HG02798 (cell line): ENCODE measurements around the gene TEKT2.

ENCODE experiments used
- ATAC-seq: cut with Tn5 transposase; IDR thresholded peaks from one replicate; pipeline ENCODE4 v1.9.1; 2021; ENCODE audit warnings: mild to moderate bottlenecking; ENCODE audit not compliant: unreplicated experiment, poor library complexity

The TEKT2 gene, protein sequence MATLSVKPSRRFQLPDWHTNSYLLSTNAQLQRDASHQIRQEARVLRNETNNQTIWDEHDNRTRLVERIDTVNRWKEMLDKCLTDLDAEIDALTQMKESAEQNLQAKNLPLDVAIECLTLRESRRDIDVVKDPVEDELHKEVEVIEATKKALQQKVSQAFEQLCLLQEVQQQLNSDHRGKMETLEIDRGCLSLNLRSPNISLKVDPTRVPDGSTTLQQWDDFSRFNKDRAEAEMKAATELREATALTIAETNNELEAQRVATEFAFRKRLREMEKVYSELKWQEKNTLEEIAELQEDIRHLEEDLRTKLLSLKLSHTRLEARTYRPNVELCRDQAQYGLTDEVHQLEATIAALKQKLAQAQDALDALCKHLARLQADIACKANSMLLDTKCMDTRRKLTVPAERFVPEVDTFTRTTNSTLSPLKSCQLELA

DNA sequence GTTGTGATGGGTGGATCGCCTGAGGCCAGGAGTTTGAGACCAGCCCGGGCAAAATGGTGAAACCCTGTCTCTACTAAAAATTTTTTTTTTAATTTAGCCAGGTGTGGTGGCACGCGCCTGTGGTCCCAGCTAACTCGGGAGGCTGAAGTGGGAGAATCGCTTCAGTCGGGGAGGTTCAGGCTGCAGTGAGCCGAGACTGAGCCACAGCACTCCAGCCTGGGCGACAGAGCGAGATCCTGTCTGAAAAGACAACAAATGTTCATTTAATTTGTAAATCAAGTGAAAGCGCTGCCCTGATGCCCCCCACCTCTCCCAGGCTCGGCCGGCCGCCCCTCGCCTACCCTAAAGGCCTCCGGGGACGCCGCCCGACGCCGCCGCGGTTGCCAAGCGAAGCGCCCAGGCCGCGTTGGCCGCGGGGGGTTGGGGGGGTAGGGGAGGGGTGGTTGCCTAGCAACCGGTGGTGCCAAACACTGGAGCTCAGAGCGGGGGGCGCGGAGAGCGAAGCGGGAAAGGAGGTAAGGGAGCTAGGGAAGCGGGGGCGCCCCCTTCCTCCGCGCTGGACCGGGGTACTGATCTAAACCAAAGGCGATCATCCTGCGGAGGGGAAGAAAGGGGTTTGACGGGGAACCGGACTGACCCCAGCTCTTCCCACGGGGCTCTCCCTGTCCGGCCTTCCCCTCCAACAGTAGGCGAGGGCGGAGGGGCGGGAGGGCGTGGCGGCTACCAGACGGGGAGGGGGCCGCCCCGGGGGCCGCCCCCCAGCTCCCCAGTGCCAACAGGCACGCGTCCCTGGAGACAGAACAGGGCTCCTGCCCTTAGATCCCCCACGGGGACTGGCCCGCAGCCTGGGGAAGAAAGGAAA is at the start of gene TEKT2:
Gene TEKT2 (plus strand): TSS at position 460 of the 862 bp plus-strand sequence. CDS start 828 bp downstream, outside the sequence.
- no peak for ATAC-seq

DNA sequence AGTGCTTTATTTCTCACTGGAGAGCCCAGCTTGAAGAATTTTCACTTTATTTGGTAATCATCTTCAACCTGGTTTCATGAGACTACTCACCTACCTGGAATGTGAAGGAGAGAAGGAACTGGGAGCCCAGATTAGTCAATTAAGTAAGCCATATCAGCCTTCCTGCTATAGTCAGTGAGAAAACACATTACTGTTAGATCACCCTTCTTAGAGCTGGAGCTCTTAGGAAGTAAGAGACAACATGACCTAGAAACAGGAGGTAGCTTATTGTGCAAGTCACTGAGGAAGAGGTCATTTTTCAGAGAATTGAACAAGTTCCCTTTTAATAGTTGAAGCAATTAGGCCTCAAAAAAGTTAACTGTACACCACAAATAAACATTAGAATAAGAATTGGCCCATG is 49.2 kb upstream of the TEKT2 start:
- no peak for ATAC-seq

DNA sequence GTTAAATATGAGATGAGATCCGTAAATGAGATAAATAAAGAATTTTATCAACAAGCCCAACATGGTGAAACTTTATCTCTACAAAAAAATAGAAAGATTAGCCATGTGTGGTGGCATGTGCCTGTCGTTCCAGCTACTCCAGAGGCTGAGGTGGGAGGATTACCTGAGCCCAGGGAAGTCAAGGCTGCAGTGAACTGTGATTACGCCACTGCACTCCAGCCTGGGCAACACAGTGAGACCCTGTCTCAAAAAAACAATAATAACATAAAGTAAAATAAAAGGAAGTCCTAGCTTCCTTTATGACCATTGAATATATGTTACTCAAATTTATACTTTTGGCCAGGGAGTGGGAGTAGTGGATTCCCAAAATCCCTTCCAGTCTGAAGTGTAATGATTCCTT is 48.7 kb upstream of the TEKT2 start:
- no peak for ATAC-seq

DNA sequence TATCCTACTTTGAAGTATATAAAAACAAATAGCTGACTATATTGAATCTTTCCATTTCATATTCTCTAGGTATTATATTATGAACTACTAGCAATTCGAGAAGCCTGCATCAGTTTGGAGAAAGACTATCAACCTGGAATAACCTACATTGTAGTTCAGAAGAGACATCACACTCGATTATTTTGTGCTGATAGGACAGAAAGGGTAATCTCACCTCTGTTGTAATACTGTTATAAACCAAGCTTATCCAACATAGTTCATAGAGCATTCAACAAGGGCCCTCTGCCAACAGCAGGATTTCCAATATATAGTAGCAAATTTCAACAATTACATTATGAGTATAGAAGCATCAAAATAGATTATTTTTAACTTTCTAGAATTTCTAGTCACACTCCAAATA is 43.7 kb upstream of the TEKT2 start:
- ATAC-seq = no peak

DNA sequence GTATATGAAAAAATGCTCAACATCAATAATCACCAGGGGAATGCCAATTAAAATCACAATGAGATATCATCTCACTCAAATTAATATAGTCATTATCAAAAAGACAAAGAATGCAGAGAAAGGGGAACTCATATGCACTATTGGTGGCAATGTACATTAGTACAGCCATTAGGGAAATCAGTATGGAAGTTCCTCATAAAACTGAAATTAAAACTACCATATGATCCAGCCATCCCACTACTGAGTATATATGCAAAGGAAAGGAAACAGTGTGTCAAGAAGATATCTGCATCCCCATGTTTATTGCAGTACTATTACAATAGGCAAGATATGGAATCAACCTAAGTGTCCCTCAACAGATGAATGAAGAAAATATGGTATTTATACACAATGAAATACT is 32.1 kb upstream of the TEKT2 start:
- ATAC-seq = no peak

DNA sequence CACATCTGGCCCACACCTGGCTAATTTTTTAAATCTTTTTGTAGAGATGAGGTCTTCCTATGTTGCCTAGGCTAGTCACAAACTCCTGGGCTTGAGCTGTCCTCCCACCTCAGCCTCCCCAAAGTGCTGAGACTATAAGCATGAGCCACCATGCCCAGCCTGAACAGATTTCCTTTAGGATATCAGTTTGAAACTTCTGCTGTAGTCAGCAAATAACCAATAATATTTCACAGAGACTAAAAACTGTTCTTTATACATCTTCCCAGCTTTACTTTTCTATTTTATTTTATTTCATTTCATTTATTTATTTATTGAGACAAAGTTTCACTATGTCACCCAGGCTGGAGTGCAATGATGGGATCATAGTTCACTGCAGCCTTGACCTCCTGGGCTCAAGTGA is 29.9 kb upstream of the TEKT2 start:
- ATAC-seq = no peak

DNA sequence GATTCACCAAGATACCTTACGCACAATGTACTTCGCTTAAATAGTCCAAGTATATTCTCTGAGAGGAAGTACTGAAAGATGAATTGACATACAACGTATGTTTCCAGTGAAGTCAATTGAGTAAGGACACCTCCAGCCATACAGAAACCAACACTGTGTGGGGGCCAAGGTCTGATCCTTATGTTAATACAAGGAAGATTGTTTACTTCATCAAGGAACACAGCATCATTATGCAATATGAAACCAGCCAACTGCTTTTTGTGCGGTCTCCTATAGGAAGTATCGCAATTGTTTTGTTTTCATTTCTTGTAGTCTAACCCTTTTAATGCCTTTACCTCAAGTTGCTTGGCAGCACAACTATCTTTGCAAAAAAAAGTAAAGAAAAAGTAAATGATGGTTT is 28.2 kb upstream of the TEKT2 start:
- ATAC-seq = no peak

DNA sequence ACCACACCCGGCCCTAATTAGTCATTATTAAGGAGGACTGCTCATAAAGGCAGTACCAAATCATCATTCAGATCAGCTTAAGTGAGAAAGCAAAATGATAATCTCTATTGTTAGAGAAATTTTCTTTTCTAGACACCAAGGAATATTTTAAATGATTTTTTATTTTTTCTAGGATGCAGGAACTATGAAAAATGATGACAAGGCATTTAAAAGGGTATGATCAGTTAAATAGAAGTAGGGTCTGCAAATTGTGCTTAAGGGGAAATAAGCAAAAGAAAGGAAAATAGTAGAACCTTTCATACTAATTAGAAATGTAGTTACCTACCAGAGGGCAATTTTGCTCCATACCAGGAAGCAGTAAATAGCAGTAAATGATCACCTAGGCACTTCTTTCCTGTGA is 21.6 kb upstream of the TEKT2 start:
- ATAC-seq = no peak

DNA sequence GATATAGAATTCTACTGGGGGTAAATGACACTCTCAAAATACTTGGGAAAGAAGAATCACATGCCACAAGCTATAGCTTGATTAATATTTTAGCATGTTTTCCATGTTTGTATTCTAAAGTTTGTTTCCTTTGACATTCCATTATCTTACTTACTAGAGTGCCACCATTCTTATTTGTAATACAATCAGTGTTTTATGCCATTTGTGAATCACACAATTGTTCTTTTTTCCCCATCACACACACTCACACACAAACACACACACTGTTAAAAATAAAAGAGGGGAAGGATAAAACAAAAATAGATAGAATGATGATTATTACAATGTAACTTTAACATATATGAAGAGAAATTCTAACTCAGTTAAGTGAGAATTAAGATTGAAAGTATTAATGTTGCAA is 16.0 kb upstream of the TEKT2 start:
- ATAC-seq = no peak

DNA sequence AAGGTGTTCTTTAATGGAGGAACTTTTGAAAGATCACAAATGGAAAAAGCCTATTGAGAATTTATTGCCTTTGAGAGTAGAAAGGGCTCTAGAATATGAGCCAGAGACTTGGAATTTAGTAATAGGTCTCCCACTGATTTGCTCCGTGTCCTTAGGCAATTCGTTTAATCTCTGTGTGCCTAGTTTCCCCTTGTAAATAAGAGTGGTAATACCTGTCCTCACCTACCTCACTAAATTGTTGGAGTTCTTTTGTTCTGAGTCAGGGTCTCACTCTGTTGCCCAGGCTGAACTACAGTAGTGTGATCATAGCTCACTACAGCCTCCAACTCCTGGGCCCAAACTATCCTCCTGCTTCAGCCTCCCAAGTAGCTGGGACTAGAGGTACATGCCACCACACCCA is 15.0 kb upstream of the TEKT2 start:
- no peak for ATAC-seq

DNA sequence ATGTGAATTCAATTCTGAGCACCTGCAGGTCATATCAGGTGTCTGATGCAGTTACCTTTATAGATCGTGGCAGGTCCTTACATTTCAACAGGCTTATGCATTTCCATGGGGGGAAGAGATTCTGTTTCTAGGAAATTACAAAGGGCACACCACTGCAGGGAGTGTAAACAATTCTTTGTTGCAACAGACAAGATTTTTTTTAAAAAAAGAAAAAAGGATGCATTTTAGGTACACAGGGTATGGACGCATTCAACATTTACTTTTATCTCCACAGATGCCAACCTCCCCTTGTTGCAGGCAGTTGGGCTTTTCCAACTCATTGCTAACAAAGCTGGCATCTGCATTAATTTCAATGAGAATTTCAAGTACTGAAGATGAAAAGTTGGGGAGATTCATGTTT is 13.5 kb upstream of the TEKT2 start:
- ATAC-seq = no peak

DNA sequence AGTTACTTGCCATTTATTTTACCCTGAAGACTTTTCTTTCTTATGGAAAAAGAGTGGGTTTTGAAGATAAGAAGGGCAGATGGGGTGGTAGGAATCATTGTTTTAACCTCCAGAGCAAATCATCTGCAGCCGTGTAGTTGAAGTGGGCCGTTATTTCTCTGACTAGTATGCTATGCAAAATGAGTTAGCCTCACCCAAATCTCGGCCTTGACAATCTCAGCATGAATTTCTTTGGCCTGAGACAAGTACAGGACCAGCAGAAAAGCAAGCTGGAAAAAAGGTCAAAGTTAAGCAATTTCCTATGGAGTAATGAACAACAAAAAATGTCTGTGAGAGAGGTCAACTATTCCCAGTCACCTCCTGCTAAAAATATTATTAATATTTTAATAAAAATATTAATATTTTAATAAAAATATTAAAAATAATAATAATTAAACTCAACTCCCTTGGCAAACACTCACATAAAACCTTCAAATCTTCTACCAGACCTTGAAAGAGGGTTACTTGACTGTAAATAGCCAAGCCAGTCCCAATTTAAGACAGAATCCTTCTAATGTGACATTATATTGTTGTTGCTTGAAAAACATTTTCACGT is 6.8 kb upstream of the TEKT2 start:
- ATAC-seq = no peak

DNA sequence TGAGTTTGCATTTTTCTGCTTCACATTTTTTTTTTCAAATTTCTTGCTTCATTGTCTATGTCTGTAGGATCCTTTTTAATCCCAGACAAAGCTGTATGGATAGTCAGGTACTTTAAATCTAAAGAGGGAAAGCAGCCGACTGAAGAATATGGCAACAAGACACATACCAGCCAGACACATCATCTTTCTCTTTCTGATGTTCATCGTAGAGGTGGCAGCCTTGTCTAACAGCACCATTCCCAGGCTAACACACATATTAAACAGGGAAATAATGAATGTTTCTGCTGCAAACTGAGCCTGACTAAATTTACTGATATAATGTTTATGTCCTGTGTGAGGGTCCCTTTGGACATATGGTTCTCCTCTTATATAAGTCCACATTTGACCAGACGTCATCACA is 3.7 kb upstream of the TEKT2 start:
- ATAC-seq = no peak

DNA sequence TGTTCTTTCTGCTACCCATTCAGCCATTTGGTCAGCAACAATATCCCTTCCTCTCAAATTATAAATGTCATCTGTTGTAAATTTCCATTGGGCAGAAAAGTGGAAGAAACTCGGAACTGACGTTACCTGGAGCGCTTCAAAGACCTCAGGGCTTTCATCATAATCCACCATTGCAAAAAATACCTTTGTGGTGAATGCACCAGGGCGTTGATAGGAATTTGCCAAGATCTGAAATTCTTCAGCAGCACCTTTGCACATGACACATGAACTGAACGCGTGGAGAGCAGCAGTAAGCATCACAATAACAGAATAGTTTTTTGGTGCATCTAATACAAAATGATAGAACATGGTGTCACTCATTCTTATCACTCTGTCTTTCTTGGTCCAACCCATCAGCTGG is 3.1 kb upstream of the TEKT2 start:
- ATAC-seq = no peak

DNA sequence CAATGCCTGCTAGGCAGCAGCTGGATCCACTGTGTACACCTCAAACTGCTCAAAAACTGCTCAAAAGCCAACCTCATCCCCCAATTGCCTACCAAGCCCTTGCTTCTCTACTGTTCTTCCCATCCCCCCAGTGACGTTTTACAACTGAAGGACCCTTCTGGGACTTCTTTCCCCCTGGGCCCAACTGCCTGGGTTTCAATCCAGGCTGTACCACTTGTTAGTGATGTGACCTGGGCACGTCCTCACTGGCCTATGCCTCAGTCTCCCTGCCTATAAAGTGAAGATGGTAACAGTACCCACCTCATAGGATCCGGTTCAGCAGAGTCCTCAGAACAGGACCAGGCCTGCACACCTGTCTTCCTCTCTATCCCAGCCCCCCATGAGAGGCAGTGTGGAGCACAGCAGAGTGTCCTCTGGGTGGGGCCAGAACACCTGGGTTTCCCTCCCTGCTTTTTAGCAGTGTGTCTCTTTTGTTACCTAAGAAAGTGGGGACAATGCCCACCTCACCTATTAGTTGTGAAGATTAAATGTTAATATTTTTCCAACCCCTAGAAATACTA is 1.9 kb upstream of the TEKT2 start:
- ATAC-seq = no peak

DNA sequence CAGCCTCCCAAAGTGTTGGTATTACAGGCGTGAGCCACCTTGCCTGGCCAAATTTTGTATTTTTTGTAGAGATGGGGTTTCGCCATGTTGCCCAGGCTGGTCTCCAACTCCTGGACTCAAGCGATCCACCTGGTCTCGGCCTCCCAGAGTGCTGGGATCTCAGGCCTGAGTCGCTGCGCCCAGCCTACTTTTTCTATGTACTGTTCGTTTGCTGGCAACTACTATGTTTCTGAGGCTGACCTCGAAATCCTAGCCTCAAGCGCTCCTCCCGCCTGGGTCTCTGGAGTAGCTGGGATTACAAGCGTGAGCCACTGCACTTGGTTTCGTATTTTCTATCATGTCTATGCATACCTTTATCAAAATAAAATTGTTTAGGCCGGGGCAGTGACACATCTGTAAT is 675 bp upstream of the TEKT2 start:
- ATAC-seq = no peak

DNA sequence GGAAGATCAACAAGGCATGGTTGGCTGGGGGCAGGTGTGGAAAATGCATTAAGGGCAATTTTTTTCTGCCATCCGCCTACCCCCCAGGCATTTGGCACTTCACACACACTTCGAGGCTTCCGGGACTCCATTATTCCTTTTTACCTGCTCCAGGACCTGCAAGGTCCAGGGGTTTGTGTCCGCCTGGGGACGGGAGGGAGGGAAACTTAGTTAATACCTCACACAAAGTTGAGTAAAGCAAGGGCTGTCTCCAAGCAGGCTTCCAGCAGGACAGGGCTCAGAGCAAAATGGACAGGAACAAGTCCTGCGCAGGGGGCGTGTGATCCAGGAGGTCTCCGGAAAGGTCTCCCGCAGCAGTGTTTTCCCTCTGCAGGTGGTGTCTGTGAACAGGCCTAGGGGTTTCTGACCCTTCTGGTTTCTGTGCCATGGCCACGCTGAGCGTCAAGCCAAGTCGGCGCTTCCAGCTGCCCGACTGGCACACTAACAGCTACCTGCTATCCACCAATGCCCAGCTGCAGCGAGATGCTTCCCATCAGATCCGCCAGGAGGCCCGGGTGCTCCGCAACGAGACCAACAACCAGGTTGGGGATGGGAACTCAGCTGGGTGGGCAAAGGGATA is 712 bp downstream of the TEKT2 start:
- ATAC-seq = no peak

DNA sequence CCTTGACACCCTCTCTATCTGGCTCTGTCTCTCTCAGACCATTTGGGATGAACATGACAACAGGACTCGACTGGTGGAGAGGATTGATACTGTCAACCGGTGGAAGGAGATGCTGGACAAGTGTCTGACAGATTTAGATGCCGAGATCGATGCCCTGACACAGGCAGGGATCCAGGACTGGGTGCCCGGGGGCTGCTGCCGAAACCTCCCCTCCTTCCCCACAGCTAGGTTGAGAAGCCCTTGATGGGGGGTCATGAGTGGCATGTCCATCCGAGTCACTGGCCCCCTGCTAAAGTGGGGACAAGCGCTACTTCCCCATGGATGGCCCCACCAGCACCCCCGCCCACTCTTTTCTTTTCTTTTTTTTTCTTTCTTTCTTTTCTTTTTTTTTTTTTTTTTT is 1.2 kb downstream of the TEKT2 start:
- no peak for ATAC-seq

DNA sequence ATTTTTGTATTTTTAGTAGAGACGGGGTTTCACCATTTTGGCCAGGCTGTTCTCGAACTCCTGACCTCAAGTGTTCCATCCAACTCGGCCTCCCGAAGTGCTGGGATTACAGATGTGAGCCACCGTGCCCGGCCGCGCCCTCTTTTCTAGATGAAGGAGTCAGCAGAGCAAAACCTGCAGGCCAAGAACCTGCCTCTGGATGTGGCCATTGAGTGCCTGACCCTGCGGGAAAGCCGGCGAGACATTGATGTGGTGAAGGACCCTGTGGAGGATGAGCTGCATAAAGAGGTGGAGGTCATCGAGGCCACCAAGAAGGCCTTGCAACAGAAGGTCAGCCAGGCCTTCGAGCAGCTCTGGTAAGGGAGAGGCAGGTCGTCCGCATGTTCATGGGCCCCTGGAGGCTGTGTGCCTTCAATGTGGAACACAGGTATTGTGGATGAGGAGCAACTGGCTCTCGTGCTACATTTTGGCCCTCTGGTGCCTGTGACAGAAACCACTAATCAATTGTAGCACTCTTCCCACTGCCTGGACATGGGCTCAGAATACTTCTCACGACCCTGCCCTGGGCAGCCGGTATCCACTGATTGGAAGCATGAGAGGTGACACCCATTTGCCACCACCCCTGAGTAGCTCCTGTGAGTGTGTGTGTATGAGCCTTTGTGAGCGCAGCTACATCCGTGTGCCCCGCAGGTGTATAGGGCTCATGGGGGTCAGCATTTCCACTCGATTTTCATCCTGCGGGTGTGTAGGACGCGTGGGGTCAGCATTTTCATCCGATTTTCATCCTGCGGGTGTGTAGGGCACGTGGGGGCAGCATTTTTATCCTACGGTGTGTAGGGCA is 2.0 kb downstream of the TEKT2 start:
- no peak for ATAC-seq
